SJSA1 (cell line): ENCODE measurements around the gene AATK. TPM values are rescaled to one million over a fixed set of nuclear protein-coding genes. Genes with fewer than 3 reads are reported as not detected.

Experiments
- DNase-seq, 2 experiments: peaks; one replicate each; pipeline ENCODE4 v3.0.0-alpha.2; 2015 to 2020; ENCODE audit warnings: low spot score in 2 of 2, low read depth in 1 of 2
- H3K27ac ChIP-seq: fragments of 250-450 bp; sonication (Bioruptor Pico); 2 replicates; pipeline ENCODE4 v1.5.1; 2020; ENCODE audit warnings: mild to moderate bottlenecking, moderate library complexity
- H3K27me3 ChIP-seq: fragments of 250-450 bp; sonication (Bioruptor Pico); replicated peaks from 2 replicates; pipeline ENCODE4 v1.5.1; 2020; ENCODE audit warnings: mild to moderate bottlenecking, moderate library complexity
- H3K36me3 ChIP-seq: fragments of 250-450 bp; sonication (Bioruptor Pico); 2 replicates; pipeline ENCODE4 v1.5.1; 2020; ENCODE audit warnings: mild to moderate bottlenecking
- H3K4me1 ChIP-seq: fragments of 250-450 bp; sonication (Bioruptor Pico); replicated peaks from 2 replicates; pipeline ENCODE4 v1.6.1; 2021; ENCODE audit warnings: mild to moderate bottlenecking
- H3K4me3 ChIP-seq: fragments of 250-450 bp; sonication (Bioruptor Pico); 2 replicates; pipeline ENCODE4 v1.5.1; 2020; ENCODE audit warnings: mild to moderate bottlenecking
- H3K9me3 ChIP-seq: fragments of 250-450 bp; sonication (Bioruptor Pico); replicated peaks from 2 replicates; pipeline ENCODE4 v1.5.1; 2020; ENCODE audit warnings: mild to moderate bottlenecking
- total RNA-seq: library from RNA; depleted of rRNA; stranded (reverse); fragments of >200 nt; shearing (Covaris generic); gene quantifications from 2 replicates; pipeline ENCODE4 v1.2.3, GENCODE V29; 2014

AATK gene
- total RNA-seq, 1 experiment from 2014 or later, result 0.18 TPM

DNA sequence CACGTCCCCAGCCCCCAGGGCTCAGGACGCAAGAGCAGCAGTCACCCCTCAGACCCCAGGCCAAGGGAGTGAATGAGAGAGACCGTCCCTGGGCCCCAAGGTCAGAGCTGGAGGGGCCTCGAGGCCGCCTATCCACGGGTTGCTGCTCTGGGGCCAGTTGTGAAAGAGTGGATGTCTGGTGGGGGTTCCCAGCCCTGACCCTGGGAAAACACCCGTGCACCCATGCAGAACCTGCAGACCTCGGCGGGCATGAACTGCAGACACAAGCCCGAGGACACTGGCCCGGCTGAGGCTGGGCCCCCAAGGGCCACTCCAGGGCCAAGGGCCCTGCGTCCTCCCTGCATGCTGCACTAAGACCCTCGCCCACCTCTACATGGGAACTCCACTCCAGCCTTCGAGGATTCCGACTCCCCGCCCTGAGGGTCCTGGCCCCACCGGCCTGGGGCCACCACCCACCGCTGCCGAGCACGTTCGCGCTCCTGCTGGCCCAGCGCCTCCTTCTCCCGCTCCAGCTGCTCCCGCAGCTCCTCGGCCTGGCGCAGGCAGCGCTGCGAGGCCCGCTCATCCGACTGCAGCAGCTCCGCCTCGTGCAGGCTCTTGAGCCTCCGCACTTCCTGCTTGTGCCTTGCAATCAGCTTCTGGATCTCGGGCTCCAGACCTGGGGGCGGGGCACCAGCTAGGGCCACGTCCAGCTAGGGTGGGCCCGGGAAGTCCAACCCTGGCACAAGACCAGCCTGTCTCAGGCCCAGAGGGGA lies 27.6 kb upstream of the AATK start:
- no peaks in the 10 kb centered on the region; the same call in 1 of the 2 replicates for H3K4me1 ChIP-seq
- DNase-seq, result no peak
- H3K9me3 ChIP-seq, result no peaks in the 10 kb centered on the region
- peaks cover 73% of the 10 kb centered on the region for H3K36me3 ChIP-seq
- no peaks in the 10 kb centered on the region for H3K27me3 ChIP-seq
- no peak overlapping the region for H3K4me3 ChIP-seq
- no peak overlapping the region for H3K27ac ChIP-seq

DNA sequence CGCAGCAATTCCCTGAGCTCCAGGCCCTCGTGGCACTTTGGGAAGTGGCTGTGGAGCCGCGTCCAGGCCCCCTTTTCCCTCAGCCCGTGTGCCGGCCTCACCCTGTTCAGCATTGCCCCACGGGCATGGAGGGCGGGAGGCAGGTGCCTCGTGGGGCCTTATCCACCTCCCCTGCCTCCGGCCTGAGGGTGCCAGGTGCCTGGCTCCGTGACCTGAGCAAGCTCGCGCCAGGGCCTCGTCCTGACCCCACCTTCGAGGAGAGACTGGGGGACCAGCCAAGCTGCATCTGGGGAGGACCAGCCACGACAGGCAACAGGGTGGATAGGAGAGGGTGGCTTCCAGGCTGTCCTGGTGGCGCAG lies 27.0 kb upstream of the AATK start:
- H3K27me3 ChIP-seq, result no peaks in the 10 kb centered on the region
- DNase-seq, result no peak
- H3K4me3 ChIP-seq, result no peak overlapping the region
- no peaks in the 10 kb centered on the region for H3K9me3 ChIP-seq
- H3K36me3 ChIP-seq, result peaks cover 75% of the 10 kb centered on the region
- H3K4me1 ChIP-seq, result no peaks in the 10 kb centered on the region; the same call in 1 of the 2 replicates
- no peak overlapping the region for H3K27ac ChIP-seq

DNA sequence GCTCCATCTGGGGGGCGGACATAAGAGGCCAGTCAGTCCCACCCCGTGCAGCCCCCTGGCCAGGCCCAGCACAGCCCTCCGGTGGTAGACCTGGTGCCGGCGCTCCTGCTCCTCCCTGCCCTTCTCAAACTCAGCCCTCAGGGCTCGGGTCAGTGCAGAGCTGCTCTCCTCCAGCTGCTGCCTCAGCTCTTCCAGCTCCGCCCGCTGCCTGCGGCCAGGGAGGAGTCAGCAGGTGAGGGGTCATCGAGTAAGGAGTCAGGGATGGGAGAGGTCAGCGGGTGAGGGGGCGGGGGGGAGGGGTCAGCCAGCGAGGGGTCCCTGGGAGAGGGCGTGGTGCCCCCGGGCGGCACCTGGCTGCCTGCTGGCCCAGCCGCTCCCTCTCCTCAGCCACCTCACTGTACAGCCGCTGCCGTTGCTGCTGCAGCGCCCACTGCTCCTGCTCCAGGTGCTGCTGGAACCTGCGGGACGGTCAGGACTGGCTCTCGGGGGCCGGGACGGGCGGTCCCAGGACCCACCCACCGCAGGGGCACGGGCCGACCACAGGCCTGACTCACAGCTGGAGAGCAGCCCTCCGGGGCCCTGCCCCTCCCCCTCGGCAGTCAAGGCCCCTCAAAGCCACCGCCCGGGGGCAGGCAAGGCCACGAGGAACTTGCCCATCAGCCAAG lies 26.5 kb upstream of the AATK start:
- Histone ChIP-seq H3K27ac (no peak overlapping the region), H3K27me3 (no peaks in the 10 kb centered on the region), H3K36me3 (peaks cover 70% of the 10 kb centered on the region), H3K4me3 (no peak overlapping the region), H3K9me3 (no peaks in the 10 kb centered on the region), H3K4me1 (no peaks in the 10 kb centered on the region; the same call in 1 of the 2 replicates)
- DNase-seq, result no peak

DNA sequence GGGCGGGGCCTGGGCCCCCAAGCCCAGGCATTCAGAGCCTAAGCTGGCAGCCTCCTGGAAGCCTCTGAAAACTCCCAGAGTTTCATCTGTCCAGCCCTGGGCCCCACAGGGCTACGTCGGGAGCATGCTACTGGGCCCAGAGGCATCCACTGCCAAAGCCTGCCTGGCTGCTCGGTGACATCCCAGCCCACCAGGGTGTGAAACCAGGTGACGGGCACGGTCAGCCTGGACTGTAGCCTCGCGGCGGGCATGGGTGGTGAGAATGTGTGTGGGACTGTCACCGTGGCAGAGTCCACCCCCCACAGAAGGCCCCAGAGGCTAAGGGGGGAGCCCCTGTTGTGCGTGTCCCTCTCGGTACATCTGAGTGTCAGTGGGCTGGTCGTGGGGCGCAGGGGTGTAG lies 25.6 kb upstream of the AATK start:
- no peaks in the 10 kb centered on the region for H3K9me3 ChIP-seq
- no peak overlapping the region for H3K27ac ChIP-seq
- peaks cover 64% of the 10 kb centered on the region for H3K36me3 ChIP-seq
- H3K4me1 ChIP-seq, result no peaks in the 10 kb centered on the region; the same call in 1 of the 2 replicates
- H3K4me3 ChIP-seq, result no peak overlapping the region
- no peak for DNase-seq
- no peaks in the 10 kb centered on the region for H3K27me3 ChIP-seq

DNA sequence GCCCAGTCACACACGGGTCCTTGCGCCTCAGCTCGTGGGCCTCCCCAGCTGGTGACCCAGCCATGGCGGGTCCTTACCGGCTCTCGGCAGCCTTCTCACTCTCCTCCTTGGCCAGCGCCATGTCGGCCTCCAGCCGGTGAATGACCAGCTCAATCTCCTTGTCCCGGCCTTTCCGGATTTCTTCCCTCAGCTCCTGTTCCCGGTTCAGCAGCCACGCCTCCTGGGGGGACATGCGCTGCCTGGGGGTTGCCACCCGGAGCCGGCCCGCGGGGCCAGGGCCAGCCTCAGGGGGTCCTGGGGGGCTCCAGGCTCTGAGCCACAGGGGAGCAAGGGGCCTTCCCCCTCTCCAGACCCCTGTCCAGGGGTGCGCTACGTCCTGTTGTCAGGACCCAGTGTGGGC lies 25.1 kb upstream of the AATK start:
- H3K27ac ChIP-seq, result no peak overlapping the region
- H3K4me3 ChIP-seq, result no peak overlapping the region
- H3K27me3 ChIP-seq, result no peaks in the 10 kb centered on the region
- H3K9me3 ChIP-seq, result no peaks in the 10 kb centered on the region
- no peaks in the 10 kb centered on the region; the same call in 1 of the 2 replicates for H3K4me1 ChIP-seq
- H3K36me3 ChIP-seq, result peaks cover 59% of the 10 kb centered on the region
- DNase-seq, result no peak

DNA sequence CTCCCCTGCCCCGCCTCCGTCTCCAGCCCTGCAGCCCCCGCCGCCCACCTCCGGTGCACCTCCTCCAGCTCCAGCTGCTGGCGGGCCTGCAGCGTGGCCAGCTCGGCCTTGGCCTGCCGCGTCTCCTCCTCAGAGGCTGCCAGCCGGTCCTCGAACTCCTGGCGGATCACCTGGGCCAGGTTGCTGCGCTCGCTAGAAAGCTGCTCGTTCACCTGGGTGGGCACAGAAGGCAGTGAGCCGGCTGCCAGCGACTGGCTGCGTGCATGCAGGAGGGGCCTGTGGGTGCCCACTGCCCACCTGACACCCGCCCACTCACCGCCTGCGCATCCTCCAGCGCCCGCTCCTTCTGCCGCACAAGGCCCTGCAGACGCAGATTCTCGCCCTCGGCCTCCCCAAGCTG lies 24.6 kb upstream of the AATK start:
- Histone ChIP-seq H3K9me3 (no peaks in the 10 kb centered on the region), H3K4me3 (no peak overlapping the region), H3K27ac (no peak overlapping the region), H3K36me3 (peaks cover 54% of the 10 kb centered on the region), H3K4me1 (no peaks in the 10 kb centered on the region; the same call in 1 of the 2 replicates), H3K27me3 (no peaks in the 10 kb centered on the region)
- no peak for DNase-seq

DNA sequence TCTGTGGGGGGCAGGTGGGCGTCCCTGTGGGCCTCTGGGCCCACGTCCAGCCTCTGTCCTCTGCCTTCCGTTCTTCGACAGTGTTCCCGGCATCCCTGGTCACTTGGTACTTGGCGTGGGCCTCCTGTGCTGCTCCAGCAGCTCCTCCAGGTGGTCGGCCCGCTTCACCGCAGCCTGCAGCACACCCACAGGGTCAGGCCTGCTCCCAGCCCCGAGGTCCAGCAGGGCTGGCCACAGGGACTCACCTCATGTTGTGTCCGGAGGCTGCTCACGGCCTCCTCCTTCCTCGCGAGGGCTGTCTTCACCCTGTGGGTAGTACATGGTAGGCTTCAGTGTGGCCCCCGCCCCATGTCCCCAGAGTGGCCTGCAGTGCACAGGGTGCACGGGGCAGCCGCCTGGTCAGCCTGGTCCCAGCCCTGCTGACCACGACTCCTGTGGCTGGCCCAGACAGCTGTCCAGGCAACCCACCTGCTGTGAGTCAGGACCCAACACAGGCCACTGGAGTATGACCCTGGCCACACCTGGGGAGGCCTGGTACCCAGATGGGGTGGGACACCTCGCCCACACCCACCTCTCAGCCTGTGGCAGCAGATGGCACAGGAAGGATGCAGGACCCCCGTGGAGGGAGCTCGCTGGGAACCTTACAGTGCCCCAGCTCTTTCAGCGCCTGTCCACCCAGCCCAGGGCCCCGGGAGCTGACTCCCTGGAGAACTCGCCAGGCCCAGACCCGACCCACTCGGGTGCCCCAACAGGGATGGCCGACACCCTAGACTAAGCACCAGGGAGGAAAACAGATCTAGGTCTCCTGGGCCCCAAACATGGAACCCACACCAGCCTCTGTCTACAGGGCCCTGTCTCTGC lies 23.9 kb upstream of the AATK start:
- Histone ChIP-seq H3K9me3 (no peaks in the 10 kb centered on the region), H3K27me3 (peaks cover 7% of the 10 kb centered on the region), H3K4me1 (no peaks in the 10 kb centered on the region; the same call in 1 of the 2 replicates), H3K36me3 (peaks cover 47% of the 10 kb centered on the region), H3K27ac (no peak overlapping the region), H3K4me3 (no peak overlapping the region)
- DNase-seq, result no peak

DNA sequence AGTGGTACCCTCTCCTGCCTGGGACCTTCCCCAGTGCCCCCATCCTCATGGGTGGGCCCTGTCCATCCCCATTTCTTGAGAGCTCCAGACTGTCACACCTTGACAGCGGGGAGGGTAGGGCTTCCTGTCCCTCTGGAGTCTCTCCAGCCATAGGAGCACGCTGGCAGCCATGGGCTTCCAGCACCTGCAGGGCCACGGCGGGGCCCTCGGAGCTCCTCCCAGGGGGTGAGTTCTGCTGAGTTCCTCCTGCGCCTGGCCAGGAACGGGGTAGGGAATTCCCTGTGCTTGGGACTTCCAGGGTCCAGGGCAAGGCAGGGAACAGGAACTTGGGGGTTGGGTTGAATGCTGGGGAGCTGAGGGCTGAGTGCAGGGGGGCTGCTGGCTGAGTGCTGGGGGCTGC lies 23.0 kb upstream of the AATK start:
- Histone ChIP-seq H3K4me3 (no peak overlapping the region), H3K27ac (no peak overlapping the region), H3K4me1 (no peaks in the 10 kb centered on the region; the same call in 1 of the 2 replicates), H3K9me3 (no peaks in the 10 kb centered on the region), H3K27me3 (peaks cover 15% of the 10 kb centered on the region), H3K36me3 (peaks cover 38% of the 10 kb centered on the region)
- no peak for DNase-seq

DNA sequence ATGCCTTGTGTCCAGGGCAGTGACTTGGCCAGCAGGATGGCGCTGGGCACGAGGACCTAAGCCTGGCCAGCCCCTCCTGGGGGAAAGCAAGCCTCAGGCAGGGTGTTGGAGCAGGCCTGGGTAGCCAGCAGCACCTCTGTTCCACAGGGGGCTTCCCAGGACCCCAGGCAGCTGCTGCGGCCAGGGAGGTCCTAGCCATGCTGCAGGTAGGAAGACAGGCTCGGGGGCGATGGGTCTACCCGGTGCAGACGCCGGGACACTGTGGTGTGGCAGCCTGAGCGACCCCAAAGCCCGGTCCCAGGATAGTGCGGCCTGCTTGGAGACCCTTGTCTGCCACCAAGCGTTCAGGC lies 22.4 kb upstream of the AATK start:
- Histone ChIP-seq H3K9me3 (no peaks in the 10 kb centered on the region; the same call in 1 of the 2 replicates), H3K4me3 (no peak overlapping the region), H3K27me3 (peaks cover 18% of the 10 kb centered on the region), H3K4me1 (no peaks in the 10 kb centered on the region; the same call in 1 of the 2 replicates), H3K27ac (no peak overlapping the region), H3K36me3 (peaks cover 32% of the 10 kb centered on the region)
- DNase-seq, result no peak

DNA sequence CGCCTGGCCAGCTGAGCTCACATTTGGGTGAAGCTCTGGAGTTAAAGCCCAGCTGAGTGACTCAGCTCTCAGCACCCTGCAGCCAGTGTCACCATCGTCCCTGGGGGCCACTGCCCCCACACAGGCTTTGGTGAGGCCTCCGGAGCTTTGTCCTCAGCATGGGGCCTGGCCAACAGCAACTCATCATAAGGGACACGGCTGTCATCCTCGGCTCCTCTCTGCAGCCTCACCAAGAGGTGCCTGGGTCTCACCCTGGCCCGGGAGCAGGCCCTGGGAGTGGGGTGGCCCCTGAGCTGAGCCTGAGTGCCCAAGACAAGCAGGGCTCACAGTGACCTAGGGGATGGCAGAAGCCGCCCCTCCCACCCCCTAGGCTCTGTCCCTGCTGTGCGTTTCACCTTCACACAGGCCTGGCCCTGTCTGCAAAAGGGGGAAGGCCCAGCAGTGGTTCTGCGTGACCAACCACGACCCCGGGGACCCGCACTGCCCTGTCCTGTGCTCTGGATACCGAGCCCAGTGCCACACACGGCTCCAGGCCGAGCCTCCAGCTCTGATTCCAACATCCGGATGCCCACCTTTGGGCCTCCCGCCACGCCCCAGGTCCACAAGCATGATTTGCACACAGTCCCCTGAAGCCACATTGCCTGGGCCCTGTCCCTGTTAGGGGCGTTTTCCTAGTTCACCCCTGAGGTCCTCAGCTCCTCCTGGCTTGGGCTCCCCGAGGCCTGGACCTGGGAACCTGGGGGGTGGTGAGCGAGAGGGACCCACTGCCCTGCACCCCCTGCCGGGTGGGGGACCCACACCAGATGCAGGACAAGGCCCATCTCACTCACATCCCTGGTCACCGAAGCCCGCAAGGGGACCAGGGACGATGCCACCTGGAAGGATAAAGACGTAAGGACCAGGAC lies 21.8 kb upstream of the AATK start:
- no peak overlapping the region for H3K4me3 ChIP-seq
- no peak overlapping the region for H3K27ac ChIP-seq
- H3K27me3 ChIP-seq, result peaks cover 20% of the 10 kb centered on the region
- no peaks in the 10 kb centered on the region; the same call in 1 of the 2 replicates for H3K4me1 ChIP-seq
- peaks cover 30% of the 10 kb centered on the region for H3K36me3 ChIP-seq
- no peak for DNase-seq
- no peaks in the 10 kb centered on the region; the same call in 1 of the 2 replicates for H3K9me3 ChIP-seq

DNA sequence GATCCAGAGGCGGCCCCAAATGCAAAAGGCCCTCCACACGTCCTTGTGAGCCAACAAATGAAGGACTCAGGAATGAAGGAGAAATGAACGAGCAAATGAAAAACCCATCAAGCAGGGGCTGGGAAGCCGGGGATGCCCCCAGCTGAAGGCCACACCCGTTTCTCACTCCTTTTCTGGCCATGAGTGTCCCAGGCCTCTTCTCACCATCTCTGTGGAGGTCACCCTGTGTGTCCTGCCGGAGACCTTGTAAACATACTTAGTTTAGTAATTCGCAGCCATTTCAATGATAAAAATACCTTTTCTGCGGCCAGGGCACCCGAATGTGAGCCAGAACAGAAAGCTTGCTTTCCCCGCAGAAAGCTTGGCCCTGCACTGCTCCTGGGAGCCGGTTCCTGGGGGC lies 21.1 kb upstream of the AATK start:
- H3K9me3 ChIP-seq, result no peaks in the 10 kb centered on the region; the same call in 1 of the 2 replicates
- DNase-seq, result no peak
- H3K4me3 ChIP-seq, result no peak overlapping the region
- no peak overlapping the region for H3K27ac ChIP-seq
- H3K27me3 ChIP-seq, result peaks cover 20% of the 10 kb centered on the region
- H3K4me1 ChIP-seq, result no peaks in the 10 kb centered on the region
- H3K36me3 ChIP-seq, result peaks cover 30% of the 10 kb centered on the region

DNA sequence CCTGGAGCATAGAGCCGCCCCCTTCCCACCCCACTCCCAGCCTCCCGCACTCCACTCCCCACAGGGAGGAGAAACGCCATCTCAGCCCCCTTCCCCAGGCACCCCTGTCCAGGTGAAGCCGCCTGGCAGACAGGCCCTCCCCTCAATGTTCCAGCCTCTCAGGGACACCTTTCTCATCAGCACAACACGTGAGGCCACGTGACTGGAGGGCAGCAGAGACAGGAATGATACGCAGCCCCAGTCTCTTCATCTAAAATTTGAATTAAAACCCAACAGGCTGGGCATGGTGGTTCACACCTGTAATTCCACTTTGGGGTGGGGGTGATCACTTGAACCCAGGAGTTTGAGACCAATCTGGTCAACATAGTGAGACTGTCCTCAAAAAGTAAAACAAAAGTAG lies 20.2 kb upstream of the AATK start:
- no peak for DNase-seq
- H3K4me1 ChIP-seq, result no peaks in the 10 kb centered on the region

DNA sequence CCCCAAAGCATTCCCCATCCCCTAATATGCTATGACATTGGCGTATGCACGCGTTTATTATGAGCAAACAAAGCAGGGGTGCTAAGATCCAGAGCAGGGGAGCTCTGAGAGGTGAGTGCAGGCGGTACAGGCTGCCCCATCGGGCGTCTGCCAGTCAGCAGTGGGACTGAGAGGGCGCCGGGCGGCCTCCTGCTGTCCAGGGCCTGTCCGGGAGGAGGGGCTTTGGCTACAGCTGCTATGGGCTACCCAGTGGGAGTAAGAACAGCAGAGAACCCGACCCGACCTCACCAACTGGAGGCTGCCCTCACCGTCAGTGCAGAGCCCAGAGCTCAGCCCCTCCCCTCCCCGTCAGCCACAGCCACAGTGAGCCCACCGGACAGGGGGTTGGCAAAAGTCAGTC lies 18.5 kb upstream of the AATK start:
- H3K9me3 ChIP-seq, result no peaks in the 10 kb centered on the region; the same call in 1 of the 2 replicates
- peaks cover 20% of the 10 kb centered on the region for H3K27me3 ChIP-seq
- no peaks in the 10 kb centered on the region for H3K4me1 ChIP-seq
- H3K36me3 ChIP-seq, result peaks cover 15% of the 10 kb centered on the region
- H3K27ac ChIP-seq, result no peak overlapping the region
- no peak for DNase-seq
- no peak overlapping the region for H3K4me3 ChIP-seq

More for the DNA sequence above, 20.2 kb upstream of the AATK start:
- Histone ChIP-seq H3K27ac (no peak overlapping the region), H3K27me3 (peaks cover 20% of the 10 kb centered on the region), H3K9me3 (no peaks in the 10 kb centered on the region; the same call in 1 of the 2 replicates), H3K36me3 (peaks cover 27% of the 10 kb centered on the region), H3K4me3 (no peak overlapping the region)
